Left colon (tissue), 2 donors: ENCODE results near the gene MED13L. TPM values are rescaled to one million over a fixed set of nuclear protein-coding genes. Genes with fewer than 3 reads are reported as not detected.

Experiments used
- ATAC-seq: fragments of 200-7000 bp; cut with Tn5 transposase; one replicate; pipeline ENCODE4 v1.9.1; 2020; ENCODE audit warnings: mild to moderate bottlenecking, moderate library complexity
- DNase-seq, 2 donors: peaks; one replicate each; pipeline ENCODE4 v3.0.0-alpha.2; 2020
- intact Hi-C, 2 donors: fragments of 100-400 bp; cut with DNase I in 1 of 2; cut with micrococcal nuclease in 1 of 2; formaldehyde crosslinking; loops; one replicate each; pipeline versions ENCODE4 v1.11.2 to v1.14.0; 2022; cut with DNase I, micrococcal nuclease
- total RNA-seq, 2 donors: library from RNA; stranded (reverse); fragmentation: NEBNext Ultra II Directional; extraction: Animal tissue kit (Norgen Biotek cat#: 25700); gene quantifications; one replicate each; pipeline ENCODE4 v1.2.1, GENCODE V29; 2021
- donor health status: DM: no; HTN: no; CAD: no.
- donor health status: DM: yes; HTN: yes; CAD: no.

Gene MED13L
- total RNA-seq, 2 donors from 2014 or later: 94.2 to 106 TPM

DNA sequence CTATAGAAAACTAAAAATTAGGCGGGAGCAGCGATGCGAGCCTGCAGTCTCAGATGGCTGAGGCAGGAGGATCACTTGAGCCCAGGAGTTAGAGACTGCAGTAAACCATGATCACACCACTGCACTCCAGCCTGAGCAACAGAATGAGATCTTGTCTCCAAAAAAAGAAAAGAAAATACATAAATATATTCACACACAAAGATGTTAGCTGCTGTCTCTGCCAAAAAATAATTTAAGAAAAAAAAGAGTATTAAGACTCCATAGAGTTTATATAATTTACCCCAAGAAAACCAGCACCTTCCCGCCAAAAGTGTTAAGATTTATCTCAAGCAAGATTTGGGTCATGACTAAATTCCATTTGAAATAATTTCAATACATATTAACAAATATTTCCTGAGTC is 102.6 kb downstream of the MED13L start:
- ATAC-seq (no peak), DNase-seq (no peak)
- intact Hi-C loops: no loop called here

DNA sequence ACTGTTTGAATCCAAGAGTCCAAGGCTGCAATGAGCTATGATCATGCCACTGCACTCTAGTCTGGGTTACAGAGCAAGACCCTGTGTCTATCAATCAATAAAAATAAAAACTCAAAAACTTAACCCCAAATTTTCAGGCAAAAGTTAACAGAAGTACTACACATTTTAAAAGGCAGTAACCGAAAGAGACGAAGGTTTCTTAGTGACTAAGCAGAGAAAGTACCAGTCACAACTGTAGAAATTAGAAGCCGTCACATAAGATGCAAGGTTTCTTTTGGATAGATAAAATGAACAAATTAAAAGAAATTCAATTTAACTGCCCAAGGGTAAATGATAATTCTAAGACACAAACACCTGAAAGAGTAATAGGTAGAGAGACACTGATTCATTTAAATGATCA is 103.5 kb downstream of the MED13L start:
- intact Hi-C loops: no loop called here
- no peak for ATAC-seq
- DNase-seq: no peak

DNA sequence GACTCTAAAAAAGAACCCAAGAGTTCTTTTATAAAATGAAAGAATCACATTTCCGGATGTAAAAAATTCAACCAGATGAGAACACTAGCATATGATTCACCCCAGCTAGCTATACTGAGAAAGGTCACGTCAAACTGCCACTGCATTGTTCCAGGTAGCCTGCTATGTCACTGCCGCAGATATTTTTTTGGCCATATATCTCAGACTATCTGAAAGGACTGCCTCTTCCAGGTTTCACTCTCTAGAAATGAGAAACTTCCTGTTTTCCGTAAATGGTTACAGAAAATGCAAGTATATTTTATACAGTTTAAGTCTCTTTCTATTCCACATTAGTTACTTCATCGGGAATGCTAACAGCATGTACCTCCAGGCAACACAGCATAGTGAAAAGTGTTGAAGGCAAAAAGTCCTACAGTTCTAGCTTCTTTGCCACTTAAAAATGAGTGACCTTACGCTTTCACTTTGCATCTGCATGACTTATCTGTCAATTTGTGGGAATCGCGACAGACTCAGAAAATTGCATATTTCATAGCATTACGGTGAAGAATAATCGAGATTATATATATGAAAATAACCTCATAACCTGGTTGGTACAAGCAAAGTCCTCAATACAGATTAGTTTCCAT is 105.2 kb downstream of the MED13L start:
- DNase-seq: no peak
- no peak for ATAC-seq
- intact Hi-C loops: no loop called here

DNA sequence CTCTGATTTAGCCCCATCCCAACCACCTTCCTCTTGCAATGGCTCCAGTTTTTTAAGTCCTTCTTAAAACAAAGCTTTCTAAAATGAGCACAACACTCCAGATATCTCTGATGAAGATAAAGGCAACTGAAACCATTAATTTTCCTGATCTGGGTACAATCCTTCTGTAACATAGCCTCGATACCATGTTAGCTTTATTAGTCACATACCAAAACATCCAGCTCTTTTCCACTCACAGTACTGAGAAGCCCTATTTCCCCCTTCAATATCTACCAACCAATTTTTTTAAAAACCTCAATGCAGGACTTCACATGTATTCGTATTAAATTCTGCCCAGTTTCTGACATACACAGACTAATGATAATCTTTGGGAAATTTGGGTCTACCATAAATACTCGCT is 105.9 kb downstream of the MED13L start:
- ATAC-seq (no peak), DNase-seq (no peak)
- intact Hi-C loops: no loop called here

DNA sequence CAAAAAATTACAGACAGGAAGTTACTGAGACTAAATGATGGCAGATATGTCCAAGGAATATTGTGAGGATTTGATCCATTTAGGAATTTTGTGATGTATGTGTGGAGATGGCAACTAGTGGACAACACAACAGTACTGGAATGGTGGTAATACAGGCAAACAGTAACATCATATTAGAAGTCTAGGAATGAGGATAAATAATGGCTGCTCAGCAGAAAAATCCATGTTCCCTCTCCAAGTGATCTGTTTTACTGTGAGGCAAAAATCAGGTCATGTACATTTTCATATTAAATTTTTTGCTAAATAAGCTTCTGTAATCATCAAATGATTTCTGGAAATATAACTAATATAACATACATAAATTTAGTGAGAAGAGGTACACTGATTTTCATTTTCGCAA is 108.4 kb downstream of the MED13L start:
- ATAC-seq (no peak), DNase-seq (no peak)
- intact Hi-C loops: no loop called here

DNA sequence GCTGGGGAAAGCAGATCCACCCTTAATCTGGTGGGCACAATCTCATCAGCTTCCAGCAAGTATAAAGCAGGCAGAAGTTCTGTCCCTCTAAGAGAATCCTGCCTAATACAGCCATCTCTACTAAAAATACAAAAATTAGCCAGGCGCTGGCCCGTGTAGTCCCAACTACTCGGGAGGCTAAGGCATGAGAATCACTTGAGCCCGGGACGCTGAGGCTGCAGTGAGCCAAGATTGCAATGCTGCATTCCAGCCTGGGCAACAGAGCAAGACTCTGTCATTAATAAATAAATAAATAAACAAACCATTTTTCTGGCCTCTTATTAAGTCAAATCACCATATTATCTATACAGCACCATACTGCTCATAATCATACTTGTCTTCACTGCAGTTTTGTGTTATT is 111.2 kb downstream of the MED13L start:
- DNase-seq (no peak), ATAC-seq (no peak)
- intact Hi-C loops: no loop called here

DNA sequence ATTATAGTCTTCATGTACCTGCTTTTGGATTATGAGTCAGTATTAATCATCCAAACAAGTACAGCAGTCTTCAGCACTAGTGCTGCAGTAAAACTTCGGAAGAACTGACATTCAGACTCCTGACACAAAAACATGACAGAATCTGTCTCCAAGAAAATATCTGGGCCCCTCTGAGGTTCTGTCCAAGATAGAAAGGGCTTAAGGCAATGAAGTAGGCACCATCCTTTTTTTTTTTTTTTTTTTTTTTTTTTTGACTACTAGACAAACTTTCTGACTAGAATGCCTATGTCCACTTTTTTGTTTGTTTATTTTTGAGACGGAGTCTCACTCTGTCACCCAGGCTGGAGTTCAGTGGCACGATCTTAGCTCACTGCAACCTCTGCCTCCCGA is 112.5 kb downstream of the MED13L start:
- intact Hi-C loops: no loop called here
- ATAC-seq (peak; percentile 20), DNase-seq (no peak)

DNA sequence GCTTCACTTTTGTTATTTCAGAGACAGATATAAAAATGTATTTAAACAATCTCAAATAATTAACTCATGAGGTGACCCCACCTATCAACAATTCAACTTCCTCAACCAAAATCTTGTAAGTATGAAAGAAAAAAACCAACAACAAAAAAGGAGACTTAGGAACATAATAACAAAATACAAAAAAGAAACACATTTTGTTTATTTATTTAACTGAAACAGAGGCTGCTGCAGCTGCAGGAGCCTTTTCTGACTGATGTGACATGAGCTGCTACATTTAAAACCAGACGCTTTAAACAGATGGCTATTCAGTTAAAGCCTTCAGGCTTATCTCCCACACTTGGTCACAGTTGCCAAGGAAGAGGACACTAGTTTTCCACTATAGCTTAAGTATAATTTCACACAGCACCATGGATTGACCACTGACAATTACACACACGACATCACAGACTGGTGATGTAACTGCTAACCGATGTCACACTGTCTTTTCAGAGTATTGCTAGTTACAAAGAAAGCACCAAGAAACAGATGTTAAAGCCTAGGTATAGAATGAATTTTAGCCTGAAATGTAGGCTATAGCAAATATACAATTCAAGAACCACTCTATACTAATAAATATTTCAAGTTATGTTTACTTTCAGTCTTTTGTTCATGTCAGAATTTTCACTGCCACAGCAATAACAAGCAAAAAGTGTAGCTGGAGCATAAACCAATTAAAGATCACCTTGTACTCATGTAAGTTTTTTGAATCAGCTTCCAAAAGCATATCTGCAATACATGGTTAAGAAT is 113.0 kb downstream of the MED13L start:
- ATAC-seq (peak; percentile 50), DNase-seq (no peak)
- intact Hi-C loops: no loop called here

DNA sequence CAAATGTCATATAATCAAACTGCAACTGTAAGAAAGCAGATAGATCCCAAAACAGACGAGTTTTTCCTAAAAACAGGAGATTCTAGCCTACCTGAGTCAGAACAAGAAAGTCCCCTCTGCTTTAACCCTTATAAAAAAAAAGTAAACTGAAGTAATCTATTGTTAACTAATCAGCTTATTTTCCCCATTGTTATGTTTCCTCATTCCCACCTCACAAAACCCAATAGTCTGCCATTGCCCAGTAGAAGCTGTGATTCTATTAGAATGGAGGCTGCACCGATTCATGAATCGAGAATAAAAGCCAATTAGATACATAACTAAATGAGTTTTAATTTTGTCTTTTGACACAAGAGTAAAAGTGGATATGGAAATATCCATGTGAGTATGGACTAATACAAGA is 115.4 kb downstream of the MED13L start:
- ATAC-seq: no peak
- intact Hi-C loops: no loop called here
- no peak for DNase-seq

DNA sequence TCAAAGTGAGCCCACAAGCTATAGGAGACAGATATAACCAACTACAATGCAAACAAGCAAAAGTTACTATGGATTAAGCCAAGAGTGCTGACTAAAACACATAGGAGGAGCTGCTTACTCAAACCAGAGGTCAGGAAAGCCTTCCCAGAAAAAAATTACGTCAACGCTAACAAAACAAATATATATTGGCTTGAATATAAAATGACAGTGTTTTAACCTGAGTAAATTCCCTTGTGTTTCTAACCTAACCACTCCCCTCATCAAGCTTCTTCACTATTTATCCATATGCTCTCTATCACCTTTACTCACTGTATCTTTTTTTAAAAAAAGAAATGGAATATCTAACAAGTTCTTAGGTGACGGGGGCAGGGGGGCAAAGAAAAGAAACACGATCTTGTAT is 115.9 kb downstream of the MED13L start:
- intact Hi-C loops: no loop called here
- no peak for DNase-seq
- peak; percentile 62 for ATAC-seq

DNA sequence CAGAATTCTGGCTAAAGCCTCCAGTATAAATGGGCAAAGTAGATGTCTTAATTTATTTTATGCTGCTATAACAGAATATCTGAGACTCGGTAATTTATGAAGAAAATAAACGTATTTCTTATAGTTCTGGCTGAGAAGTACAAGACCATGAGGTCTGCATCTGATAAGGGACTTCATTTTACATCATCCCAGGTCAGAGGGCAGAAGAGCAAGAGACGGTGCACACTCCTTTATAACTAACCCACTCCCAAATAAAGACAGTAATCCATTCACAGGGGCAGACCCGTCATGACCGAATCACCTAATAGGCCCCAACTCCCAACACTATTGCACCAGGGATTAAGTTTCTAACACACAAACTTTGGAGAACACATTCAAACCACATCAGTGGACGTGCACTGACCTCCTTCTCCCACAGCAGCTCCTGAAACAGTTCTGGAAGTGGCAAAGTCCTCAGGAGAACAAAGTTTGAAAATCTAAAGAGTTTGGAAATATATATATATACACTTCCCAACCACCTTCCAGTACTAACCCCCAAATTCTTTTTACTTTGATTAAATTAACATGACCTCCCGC is 116.5 kb downstream of the MED13L start:
- intact Hi-C loops: no loop called here

DNA sequence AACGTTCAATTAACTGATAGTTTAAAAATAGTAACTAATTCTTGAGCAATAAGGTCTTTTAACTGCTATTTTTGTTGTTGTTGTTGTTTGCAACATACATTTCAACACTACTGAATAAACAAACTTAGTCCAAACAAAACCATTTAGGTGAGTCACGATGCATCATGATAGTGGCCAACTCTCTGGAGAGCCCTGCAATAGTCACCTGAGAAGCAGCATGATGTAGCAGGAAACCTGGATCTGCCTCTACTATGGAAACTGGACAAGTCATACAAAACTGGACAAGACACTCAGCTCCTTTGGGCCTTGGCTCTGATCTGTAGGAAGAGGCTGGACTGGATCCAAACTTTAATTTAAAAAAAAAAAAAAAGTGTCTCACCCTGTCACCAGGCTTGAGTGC is 117.3 kb downstream of the MED13L start:
- intact Hi-C loops: no loop called here
- no peak for DNase-seq
- peak; percentile 21 for ATAC-seq

More for the DNA sequence above, 116.5 kb downstream of the MED13L start:
- ATAC-seq (no peak), DNase-seq (no peak)

DNA sequence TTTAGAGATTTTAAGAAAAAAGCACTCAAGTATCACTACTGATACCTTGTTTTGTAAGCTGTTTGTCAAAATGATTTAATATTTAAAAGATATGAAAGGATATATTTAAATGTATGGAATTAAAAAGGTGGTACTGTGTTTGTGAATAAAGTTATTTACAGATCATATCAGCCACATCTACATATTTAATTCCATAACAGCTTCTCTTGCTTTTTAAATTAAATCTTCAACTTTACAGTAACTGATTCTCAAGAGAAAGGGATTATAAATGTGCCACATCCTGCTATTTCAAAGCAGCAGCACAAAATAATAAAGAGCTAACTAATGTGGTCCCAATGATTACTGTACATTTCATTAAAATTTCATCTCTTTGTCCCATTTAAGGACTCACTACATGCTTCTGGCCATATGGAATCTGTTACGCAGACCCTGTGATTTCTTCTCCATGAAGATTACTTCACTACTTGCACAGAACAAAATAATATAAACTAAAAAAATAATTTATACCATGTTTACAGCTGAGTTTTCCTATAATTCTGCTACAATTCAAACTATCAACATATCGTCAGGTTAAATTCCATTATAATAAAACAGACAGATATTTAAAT is 117.8 kb downstream of the MED13L start:
- intact Hi-C loops: no loop called here
- ATAC-seq: no peak
- no peak for DNase-seq

DNA sequence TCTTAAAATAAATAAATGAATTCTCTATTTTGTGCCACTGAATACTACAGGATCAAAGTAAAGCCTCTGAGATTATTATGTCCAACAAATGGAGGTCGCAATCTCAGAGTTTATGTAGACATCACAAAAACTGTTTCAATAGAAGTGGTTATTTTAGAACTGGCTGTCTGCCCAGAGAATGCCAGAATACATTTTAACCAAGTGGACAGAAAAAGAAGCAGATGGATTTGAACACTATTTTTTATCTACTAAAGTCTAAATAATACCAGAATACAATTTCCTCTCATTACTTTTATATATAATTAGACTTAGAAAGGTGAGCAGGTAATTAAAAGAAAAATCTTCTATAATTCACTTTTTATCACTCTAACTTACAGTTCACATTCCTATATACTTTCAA is 118.3 kb downstream of the MED13L start:
- DNase-seq: no peak
- intact Hi-C loops: no loop called here
- ATAC-seq: no peak

DNA sequence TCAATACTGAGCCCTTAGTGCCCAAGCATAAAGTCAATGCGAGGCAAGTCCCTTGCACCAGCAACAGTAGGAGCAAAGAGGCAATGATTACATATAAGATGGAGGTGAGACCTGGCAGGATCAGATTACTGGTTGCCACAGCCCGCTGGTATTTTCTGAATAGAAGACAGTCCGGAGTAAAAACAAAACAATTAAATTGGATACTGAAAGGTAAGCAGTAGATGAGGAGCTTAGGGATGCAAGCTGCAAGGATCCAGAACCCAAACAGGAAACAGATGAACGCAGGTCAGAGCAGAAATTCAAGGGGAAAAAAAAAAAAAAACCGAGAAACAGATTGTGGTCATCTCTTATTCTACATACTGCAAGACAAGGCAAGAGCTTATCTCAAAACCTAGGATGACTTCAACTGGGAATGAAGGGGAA is 119.6 kb downstream of the MED13L start:
- DNase-seq (no peak), ATAC-seq (no peak)
- intact Hi-C loops: no loop called here

DNA sequence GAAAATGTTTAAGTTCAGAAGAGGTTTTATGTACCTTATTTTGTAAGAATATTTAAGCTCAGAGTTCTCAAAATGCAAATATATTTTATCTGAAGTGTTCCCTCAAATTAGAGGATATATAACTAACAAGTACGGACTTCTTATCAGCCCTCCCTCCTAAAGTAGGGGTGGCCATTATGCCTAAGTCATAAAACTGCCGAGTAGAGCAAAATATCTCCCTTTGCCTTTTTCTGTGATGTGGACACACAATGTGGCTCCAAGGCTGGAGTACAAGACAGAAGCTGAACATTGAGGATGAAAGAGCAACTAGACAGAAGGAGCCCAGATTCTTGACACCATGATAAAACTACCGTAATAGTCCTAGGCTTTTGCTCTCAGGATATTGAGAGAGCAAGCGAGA is 120.9 kb downstream of the MED13L start:
- intact Hi-C loops: no loop called here
- DNase-seq: no peak
- ATAC-seq: no peak

DNA sequence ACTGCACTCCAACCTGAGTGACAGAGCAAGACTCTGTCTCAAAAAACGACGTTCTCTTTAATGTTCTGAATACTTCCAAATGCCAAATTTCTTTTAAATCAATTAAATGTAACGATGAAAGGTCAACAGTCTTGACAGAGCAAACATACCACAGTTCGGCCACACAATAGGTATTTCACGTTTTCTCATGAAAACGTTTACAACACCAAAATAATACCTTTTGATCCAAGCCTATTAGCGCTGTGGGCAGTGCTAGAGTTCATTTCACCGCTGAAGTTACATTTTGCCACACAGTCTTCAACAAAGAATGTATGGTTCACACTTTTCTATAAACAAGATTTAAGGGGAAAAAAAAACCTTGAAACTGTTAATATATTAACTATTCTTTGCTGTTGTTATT is 122.1 kb downstream of the MED13L start:
- intact Hi-C loops: no loop called here
- DNase-seq: no peak
- no peak for ATAC-seq

DNA sequence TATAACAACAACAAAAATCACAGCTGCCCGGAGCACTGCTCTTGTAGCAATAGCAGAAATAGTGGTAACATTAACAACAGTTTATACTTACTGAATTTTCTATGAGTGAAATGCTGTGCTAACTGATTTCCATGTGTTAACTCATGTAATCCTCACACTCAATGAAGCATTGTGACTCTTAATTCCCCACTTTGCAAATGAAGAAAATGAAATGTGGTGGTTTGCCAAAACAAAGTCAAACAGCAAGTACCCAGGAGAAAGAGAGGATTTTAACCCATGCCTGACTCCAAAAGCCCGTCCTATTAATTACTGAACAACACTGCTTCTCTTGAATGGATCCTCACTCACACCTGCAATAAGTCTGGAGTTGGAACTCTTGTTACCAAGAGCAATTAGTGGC is 123.5 kb downstream of the MED13L start:
- intact Hi-C loops: no loop called here
- ATAC-seq (no peak), DNase-seq (no peak)

DNA sequence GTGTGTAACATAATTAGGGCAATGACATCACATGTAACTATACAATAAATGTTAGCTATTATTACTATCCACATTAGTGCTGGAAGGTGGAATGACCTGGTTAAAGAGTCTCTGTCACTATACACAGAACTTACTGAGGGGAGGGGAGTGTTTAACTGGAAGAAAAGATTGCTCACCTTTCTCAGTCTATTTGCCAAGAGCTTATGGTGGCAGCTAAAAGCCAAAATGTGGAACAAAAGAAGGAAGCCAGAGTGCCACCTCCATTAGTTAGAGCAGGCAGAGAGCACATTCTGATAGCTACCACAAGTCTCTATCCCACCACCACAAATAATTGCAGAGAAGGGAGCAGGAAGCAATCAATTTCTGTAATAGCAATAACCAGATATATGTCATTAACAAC is 124.4 kb downstream of the MED13L start:
- no peak for DNase-seq
- ATAC-seq: no peak
- intact Hi-C loops: no loop called here

DNA sequence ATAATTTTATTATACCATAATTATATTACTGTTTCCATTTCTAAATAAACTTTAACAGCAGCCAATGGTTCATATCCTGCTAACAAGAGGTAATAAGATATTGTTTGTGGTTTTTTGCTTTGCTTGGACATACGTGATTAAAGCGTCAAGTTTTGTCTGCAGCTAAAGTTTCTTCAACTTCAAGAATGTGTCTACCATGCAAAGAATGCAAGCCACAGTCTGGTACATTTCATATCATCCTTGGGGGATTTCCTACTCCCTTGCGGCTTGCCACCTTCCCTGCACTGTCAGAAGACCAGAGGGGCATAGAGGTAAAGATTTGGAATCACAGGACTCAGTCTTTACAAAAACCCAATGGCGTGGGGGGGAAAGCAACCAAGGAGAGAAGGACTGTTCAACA is 125.2 kb downstream of the MED13L start:
- intact Hi-C loops: no loop called here
- DNase-seq: no peak
- ATAC-seq: no peak
